Measurements from ENCODE around the gene CYP2D6. TPM values are rescaled to one million over a fixed set of nuclear protein-coding genes. Genes with fewer than 3 reads are reported as not detected.

The CYP2D6 gene
- total and polyA plus RNA-seq, 2 experiments from 2014 or later: 3.8 to 6.1 TPM

GRCh38 chr22:42156121-42156520 lies 25.5 kb upstream of the CYP2D6 start:
- Histone ChIP-seq H3K27ac (no peak overlapping the region), H3K4me1 (ENCODE audit: insufficient read depth) (no peaks in the 10 kb centered on the region), H3K27me3 (no peaks in the 10 kb centered on the region), H3K9me2 (replicated peaks; ENCODE audit: insufficient read depth) (no peaks in the 10 kb centered on the region), H3K4me2 (no peak overlapping the region), H3K4me3 (no peak overlapping the region), H4K20me1 (ENCODE audit: insufficient read depth, poor library complexity, severe bottlenecking) (no peaks in the 10 kb centered on the region), H3K36me3 (replicated peaks; ENCODE audit: insufficient read depth, low read depth) (no peaks in the 10 kb centered on the region), H3K9me3 (ENCODE audit: low read depth) (no peaks in the 10 kb centered on the region), H2AFZ (no peak overlapping the region), H3K79me2 (no peaks in the 10 kb centered on the region)
- TF ChIP-seq EZH2phosphoT487 (IDR thresholded peaks at IDR 0.05; ENCODE audit: low read depth, severe bottlenecking, unreplicated experiment) (no peak), CTCF (IDR thresholded peaks at IDR 0.05; ENCODE audit: poor library complexity) (no peak), EZH2 (IDR thresholded peaks at IDR 0.05; ENCODE audit: borderline replicate concordance) (no peak)
- 100% methylated on average over 2 of the region's 2 CpGs for WGBS (ENCODE audit: low lambda C conversion rate, missing lambda C conversion rate)
- DNase-seq (ENCODE audit: low spot score): no peak

GRCh38 chr22:42155053-42155543 lies 24.5 kb upstream of the CYP2D6 start:
- no peak for TF ChIP-seq EZH2 (IDR thresholded peaks at IDR 0.05; ENCODE audit: borderline replicate concordance)
- no peak for TF ChIP-seq CTCF (IDR thresholded peaks at IDR 0.05; ENCODE audit: poor library complexity)
- TF ChIP-seq EZH2phosphoT487 (IDR thresholded peaks at IDR 0.05; ENCODE audit: low read depth, severe bottlenecking, unreplicated experiment): no peak
- H3K4me2 ChIP-seq: no peak overlapping the region
- WGBS (ENCODE audit: low lambda C conversion rate, missing lambda C conversion rate): 95% methylated on average over 7 of the region's 7 CpGs
- no peaks in the 10 kb centered on the region for H3K27me3 ChIP-seq
- no peak overlapping the region for H3K4me3 ChIP-seq
- H4K20me1 ChIP-seq (ENCODE audit: insufficient read depth, poor library complexity, severe bottlenecking): no peaks in the 10 kb centered on the region
- no peaks in the 10 kb centered on the region for H3K9me3 ChIP-seq (ENCODE audit: low read depth)
- no peak for DNase-seq (ENCODE audit: low spot score)
- H3K79me2 ChIP-seq: no peaks in the 10 kb centered on the region
- no peaks in the 10 kb centered on the region for H3K9me2 ChIP-seq (replicated peaks; ENCODE audit: insufficient read depth)
- no peaks in the 10 kb centered on the region for H3K36me3 ChIP-seq (replicated peaks; ENCODE audit: insufficient read depth, low read depth)
- no peaks in the 10 kb centered on the region for H3K4me1 ChIP-seq (ENCODE audit: insufficient read depth)
- no peak overlapping the region for H3K27ac ChIP-seq
- H2AFZ ChIP-seq: no peak overlapping the region

- Histone ChIP-seq H3K4me2 (no peak overlapping the region), H3K79me2 (no peaks in the 10 kb centered on the region), H4K20me1 (ENCODE audit: insufficient read depth, poor library complexity, severe bottlenecking) (no peaks in the 10 kb centered on the region), H3K27ac (no peak overlapping the region), H3K4me1 (ENCODE audit: insufficient read depth) (no peaks in the 10 kb centered on the region), H3K4me3 (no peak overlapping the region), H3K27me3 (no peaks in the 10 kb centered on the region), H3K9me2 (replicated peaks; ENCODE audit: insufficient read depth) (no peaks in the 10 kb centered on the region), H3K36me3 (replicated peaks; ENCODE audit: insufficient read depth, low read depth) (no peaks in the 10 kb centered on the region), H2AFZ (no peak overlapping the region), H3K9me3 (ENCODE audit: low read depth) (no peaks in the 10 kb centered on the region)
- TF ChIP-seq EZH2 (IDR thresholded peaks at IDR 0.05; ENCODE audit: borderline replicate concordance): no peak
- TF ChIP-seq EZH2phosphoT487 (IDR thresholded peaks at IDR 0.05; ENCODE audit: low read depth, severe bottlenecking, unreplicated experiment): no peak
- no peak for TF ChIP-seq CTCF (IDR thresholded peaks at IDR 0.05; ENCODE audit: poor library complexity)
- no peak for DNase-seq (ENCODE audit: low spot score)
- WGBS (ENCODE audit: low lambda C conversion rate, missing lambda C conversion rate): 97% methylated on average over 12 of the region's 12 CpGs
Observed at GRCh38 chr22:42154293-42155052, 23.9 kb upstream of the CYP2D6 start.

Data from hepatocyte (in vitro differentiated cells).